HCT116 (cell line): ENCODE measurements around the gene CRACR2A.

Experiments used
- EZH2 ChIP-seq: fragments of 200-600 bp; sonication (generic); IDR thresholded peaks from 2 replicates; pipeline ENCODE4 v1.6.1; 2017; ENCODE audit warnings: antibody characterized with exemption, mixed run types
- JUND ChIP-seq: IDR thresholded peaks from 2 replicates; pipeline ENCODE4 v1.6.1; 2012
- POLR2A ChIP-seq: IDR thresholded peaks from 2 replicates; pipeline ENCODE4 v1.7.0; 2011; ENCODE audit warnings: borderline replicate concordance; ENCODE audit not compliant: insufficient read depth, insufficient read length; ENCODE audit errors: extremely low read depth
- POLR2AphosphoS5 ChIP-seq: IDR thresholded peaks from 2 replicates; pipeline ENCODE4 v1.6.1; 2011; ENCODE audit warnings: mild to moderate bottlenecking, low read depth, low read length, moderate library complexity
- SP1 ChIP-seq: IDR thresholded peaks from 2 replicates; pipeline ENCODE4 v1.6.1; 2012; ENCODE audit warnings: low read depth
- ZNF274 ChIP-seq: fragments of 200-500 bp; sonication (Bioruptor generic); IDR thresholded peaks from 2 replicates; pipeline ENCODE4 v1.6.1; 2014; ENCODE audit warnings: mild to moderate bottlenecking, low read depth, low read length, inconsistent platforms
- TF ChIP-seq, protein P1 (sequence below), 3 experiments: fragments of 200-600 bp in 1 of 3; sonication (generic) in 1 of 3; IDR thresholded peaks in 2 of 3; conservative IDR thresholded peaks in 1 of 3; 2 replicates each; pipeline ENCODE4 v1.5.1; 2012 to 2017; ENCODE audit warnings: low read depth in 2 of 3, low read length in 2 of 3, antibody characterized with exemption in 1 of 3, borderline replicate concordance in 1 of 3, control low read depth in 1 of 3, mild to moderate bottlenecking in 1 of 3, mixed read lengths in 1 of 3, mixed run types in 1 of 3, moderate library complexity in 1 of 3; ENCODE audit not compliant: insufficient read depth in 1 of 3
- TF ChIP-seq, protein P2 (sequence below): IDR thresholded peaks from 2 replicates; pipeline ENCODE4 v1.6.1; 2011; ENCODE audit warnings: mild to moderate bottlenecking, low read length, moderate library complexity; ENCODE audit not compliant: insufficient replicate concordance; ENCODE audit errors: extremely low read depth
- TF ChIP-seq, protein P3 (sequence below): IDR thresholded peaks from 2 replicates; pipeline ENCODE4 v1.6.1; 2012

DNA sequence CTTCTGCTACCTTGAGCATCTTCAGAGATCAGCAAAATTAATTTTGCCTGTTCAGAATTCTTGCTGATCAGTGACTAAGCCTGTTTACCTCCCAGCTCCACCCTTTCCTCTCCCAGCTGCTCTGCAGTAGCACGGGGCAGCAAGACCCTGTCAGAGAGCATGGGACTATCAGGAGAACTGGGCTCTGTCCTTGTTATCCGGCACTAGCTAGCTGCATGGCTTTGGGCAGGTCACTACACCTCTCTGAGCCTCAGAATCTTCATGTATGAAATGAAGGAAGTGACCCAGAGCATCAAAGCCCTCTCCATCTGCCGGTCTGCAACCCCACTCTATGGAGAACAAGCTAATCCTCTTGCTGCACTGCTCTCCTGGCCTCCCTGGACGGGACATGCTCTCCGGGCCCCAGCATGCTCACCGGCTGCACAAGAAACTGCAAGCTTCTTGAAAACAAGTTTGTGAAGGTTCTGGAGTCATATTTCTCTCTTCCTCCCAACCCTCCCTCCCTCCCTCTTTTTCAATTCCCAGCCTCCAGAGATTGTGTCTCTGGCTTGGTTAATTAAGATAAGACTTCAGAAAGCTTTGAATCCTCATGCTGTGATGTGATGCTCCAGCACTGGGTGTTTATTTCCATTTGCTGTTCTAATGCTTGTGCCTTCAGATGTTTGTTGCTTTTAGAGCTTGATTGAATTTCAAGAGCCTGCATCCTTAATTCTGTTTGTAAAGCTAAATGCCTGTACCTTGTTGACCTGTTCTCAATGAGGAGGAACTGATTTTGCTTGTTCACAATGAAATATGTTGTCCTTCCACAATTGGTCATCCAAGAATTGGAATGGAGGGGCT is 101.1 kb downstream of the CRACR2A start:
- TF ChIP-seq, protein P1, sequence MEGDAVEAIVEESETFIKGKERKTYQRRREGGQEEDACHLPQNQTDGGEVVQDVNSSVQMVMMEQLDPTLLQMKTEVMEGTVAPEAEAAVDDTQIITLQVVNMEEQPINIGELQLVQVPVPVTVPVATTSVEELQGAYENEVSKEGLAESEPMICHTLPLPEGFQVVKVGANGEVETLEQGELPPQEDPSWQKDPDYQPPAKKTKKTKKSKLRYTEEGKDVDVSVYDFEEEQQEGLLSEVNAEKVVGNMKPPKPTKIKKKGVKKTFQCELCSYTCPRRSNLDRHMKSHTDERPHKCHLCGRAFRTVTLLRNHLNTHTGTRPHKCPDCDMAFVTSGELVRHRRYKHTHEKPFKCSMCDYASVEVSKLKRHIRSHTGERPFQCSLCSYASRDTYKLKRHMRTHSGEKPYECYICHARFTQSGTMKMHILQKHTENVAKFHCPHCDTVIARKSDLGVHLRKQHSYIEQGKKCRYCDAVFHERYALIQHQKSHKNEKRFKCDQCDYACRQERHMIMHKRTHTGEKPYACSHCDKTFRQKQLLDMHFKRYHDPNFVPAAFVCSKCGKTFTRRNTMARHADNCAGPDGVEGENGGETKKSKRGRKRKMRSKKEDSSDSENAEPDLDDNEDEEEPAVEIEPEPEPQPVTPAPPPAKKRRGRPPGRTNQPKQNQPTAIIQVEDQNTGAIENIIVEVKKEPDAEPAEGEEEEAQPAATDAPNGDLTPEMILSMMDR (IDR thresholded peaks at IDR 0.05 in 2 of 3, conservative IDR thresholded peaks at IDR 0.05 in 1 of 3; ENCODE audit: borderline replicate concordance in 1 of 3, insufficient read depth in 1 of 3, low read depth in 2 of 3, low read length in 2 of 3): no peak
- TF ChIP-seq, protein P2, sequence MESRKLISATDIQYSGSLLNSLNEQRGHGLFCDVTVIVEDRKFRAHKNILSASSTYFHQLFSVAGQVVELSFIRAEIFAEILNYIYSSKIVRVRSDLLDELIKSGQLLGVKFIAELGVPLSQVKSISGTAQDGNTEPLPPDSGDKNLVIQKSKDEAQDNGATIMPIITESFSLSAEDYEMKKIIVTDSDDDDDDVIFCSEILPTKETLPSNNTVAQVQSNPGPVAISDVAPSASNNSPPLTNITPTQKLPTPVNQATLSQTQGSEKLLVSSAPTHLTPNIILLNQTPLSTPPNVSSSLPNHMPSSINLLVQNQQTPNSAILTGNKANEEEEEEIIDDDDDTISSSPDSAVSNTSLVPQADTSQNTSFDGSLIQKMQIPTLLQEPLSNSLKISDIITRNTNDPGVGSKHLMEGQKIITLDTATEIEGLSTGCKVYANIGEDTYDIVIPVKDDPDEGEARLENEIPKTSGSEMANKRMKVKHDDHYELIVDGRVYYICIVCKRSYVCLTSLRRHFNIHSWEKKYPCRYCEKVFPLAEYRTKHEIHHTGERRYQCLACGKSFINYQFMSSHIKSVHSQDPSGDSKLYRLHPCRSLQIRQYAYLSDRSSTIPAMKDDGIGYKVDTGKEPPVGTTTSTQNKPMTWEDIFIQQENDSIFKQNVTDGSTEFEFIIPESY: no peak
- TF ChIP-seq JUND (no peak), SP1 (no peak), EZH2 (no peak), POLR2A (no peak), ZNF274 (no peak), POLR2AphosphoS5 (no peak)
- TF ChIP-seq, protein P3, sequence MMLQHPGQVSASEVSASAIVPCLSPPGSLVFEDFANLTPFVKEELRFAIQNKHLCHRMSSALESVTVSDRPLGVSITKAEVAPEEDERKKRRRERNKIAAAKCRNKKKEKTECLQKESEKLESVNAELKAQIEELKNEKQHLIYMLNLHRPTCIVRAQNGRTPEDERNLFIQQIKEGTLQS: no peak
